ENCODE data around the gene TWIST2.

TWIST2 gene

GRCh38 chr2:238920601-238921001 is 72.7 kb downstream of the TWIST2 start:
- no peak for DNase-seq (ENCODE audit: insufficient read length)
- TF ChIP-seq TAF1 (IDR thresholded peaks at IDR 0.05; ENCODE audit: borderline replicate concordance, low read depth, low read length) (no peak), POLR2AphosphoS5 (IDR thresholded peaks at IDR 0.05; ENCODE audit: low read depth, low read length) (no peak), POLR2A (IDR thresholded peaks at IDR 0.05; ENCODE audit: low read depth, low read length) (no peak)
- no peak for FAIRE-seq

- FAIRE-seq (no peak), DNase-seq (ENCODE audit: insufficient read length) (no peak)
- no peak for TF ChIP-seq POLR2A (IDR thresholded peaks at IDR 0.05; ENCODE audit: low read depth, low read length)
- no peak for TF ChIP-seq TAF1 (IDR thresholded peaks at IDR 0.05; ENCODE audit: borderline replicate concordance, low read depth, low read length)
- TF ChIP-seq POLR2AphosphoS5 (IDR thresholded peaks at IDR 0.05; ENCODE audit: low read depth, low read length), result no peak
Measured at GRCh38 chr2:238921259-238921658, 73.4 kb downstream of the TWIST2 start.

- FAIRE-seq (no peak), DNase-seq (ENCODE audit: insufficient read length) (no peak)
- no peak for TF ChIP-seq POLR2AphosphoS5 (IDR thresholded peaks at IDR 0.05; ENCODE audit: low read depth, low read length)
- no peak for TF ChIP-seq POLR2A (IDR thresholded peaks at IDR 0.05; ENCODE audit: low read depth, low read length)
- TF ChIP-seq TAF1 (IDR thresholded peaks at IDR 0.05; ENCODE audit: borderline replicate concordance, low read depth, low read length), result no peak
Measured at GRCh38 chr2:238921681-238922319, 73.9 kb downstream of the TWIST2 start.

DNA sequence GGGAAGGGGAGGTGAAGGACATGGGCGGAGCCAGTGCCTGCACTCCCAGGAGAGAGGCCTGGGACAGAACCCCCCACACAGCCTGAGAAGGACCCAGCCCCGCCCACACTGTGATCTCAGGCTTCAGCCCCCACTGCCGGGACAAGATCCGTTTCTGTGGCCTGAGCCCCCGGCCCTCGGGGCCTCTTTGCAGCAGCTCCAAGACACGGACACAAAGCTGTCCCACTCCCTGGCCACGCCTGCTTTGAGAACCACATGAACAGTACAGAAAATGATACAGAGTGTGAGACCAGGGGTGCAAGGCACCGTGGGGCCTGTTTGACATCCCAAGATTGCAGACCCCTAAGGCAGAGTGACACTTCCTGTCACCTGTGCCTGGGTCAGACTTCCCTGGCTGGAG is 74.5 kb downstream of the TWIST2 start:
- FAIRE-seq, result no peak
- no peak for DNase-seq (ENCODE audit: insufficient read length)
- TF ChIP-seq POLR2A (IDR thresholded peaks at IDR 0.05; ENCODE audit: low read depth, low read length), result no peak
- no peak for TF ChIP-seq TAF1 (IDR thresholded peaks at IDR 0.05; ENCODE audit: borderline replicate concordance, low read depth, low read length)
- TF ChIP-seq POLR2AphosphoS5 (IDR thresholded peaks at IDR 0.05; ENCODE audit: low read depth, low read length), result no peak

GRCh38 chr2:238924032-238924431 is 76.1 kb downstream of the TWIST2 start:
- no peak for TF ChIP-seq POLR2A (IDR thresholded peaks at IDR 0.05; ENCODE audit: low read depth, low read length)
- no peak for TF ChIP-seq POLR2AphosphoS5 (IDR thresholded peaks at IDR 0.05; ENCODE audit: low read depth, low read length)
- no peak for TF ChIP-seq TAF1 (IDR thresholded peaks at IDR 0.05; ENCODE audit: borderline replicate concordance, low read depth, low read length)
- FAIRE-seq (no peak), DNase-seq (ENCODE audit: insufficient read length) (no peak)

GRCh38 chr2:238924796-238925195 is 76.9 kb downstream of the TWIST2 start:
- DNase-seq (ENCODE audit: insufficient read length), result no peak
- FAIRE-seq, result no peak
- TF ChIP-seq TAF1 (IDR thresholded peaks at IDR 0.05; ENCODE audit: borderline replicate concordance, low read depth, low read length), result no peak
- TF ChIP-seq POLR2A (IDR thresholded peaks at IDR 0.05; ENCODE audit: low read depth, low read length), result no peak
- TF ChIP-seq POLR2AphosphoS5 (IDR thresholded peaks at IDR 0.05; ENCODE audit: low read depth, low read length), result no peak

- no peak for DNase-seq (ENCODE audit: insufficient read length)
- FAIRE-seq, result no peak
- TF ChIP-seq POLR2A (IDR thresholded peaks at IDR 0.05; ENCODE audit: low read depth, low read length) (no peak), POLR2AphosphoS5 (IDR thresholded peaks at IDR 0.05; ENCODE audit: low read depth, low read length) (no peak), TAF1 (IDR thresholded peaks at IDR 0.05; ENCODE audit: borderline replicate concordance, low read depth, low read length) (no peak)
Measured at GRCh38 chr2:238925281-238925680, 77.4 kb downstream of the TWIST2 start.

DNA sequence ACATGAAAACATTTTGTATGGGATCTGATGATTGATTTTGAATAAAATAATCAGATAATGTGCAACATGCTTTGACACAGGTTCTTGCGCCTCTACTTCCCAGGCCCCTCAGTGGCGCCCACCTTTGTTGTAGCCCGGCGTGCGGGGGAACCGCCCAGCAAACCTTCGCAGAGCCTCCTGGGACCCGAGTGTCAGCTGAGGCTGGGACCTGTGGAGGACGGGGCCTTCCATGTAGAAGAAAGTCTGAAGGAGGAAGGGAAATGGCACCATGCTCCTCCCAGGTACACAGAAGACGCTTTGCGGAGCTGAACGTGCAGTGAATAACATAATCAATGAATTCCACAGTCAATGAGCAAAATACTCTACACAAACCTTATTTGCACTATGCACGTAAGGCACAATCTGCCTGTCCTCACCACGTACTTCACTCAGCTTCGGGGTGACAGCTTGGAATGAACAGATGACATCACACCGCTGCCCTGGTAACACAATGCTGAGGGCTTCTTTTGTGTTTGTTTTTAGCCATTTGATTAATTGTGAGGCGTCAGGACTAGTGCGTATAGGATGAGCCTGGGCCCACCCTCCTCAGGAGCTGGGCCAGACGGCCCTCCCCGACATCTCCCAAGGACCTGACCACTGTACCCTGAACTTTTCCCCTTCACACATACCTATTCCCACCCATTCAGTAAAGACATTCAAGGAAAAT is 78.1 kb downstream of the TWIST2 start:
- TF ChIP-seq TAF1 (IDR thresholded peaks at IDR 0.05; ENCODE audit: borderline replicate concordance, low read depth, low read length) (no peak), POLR2AphosphoS5 (IDR thresholded peaks at IDR 0.05; ENCODE audit: low read depth, low read length) (no peak), POLR2A (IDR thresholded peaks at IDR 0.05; ENCODE audit: low read depth, low read length) (no peak)
- no peak for FAIRE-seq
- DNase-seq (ENCODE audit: insufficient read length), result no peak

- TF ChIP-seq POLR2A (IDR thresholded peaks at IDR 0.05; ENCODE audit: low read depth, low read length) (no peak), TAF1 (IDR thresholded peaks at IDR 0.05; ENCODE audit: borderline replicate concordance, low read depth, low read length) (no peak), POLR2AphosphoS5 (IDR thresholded peaks at IDR 0.05; ENCODE audit: low read depth, low read length) (no peak)
- DNase-seq (ENCODE audit: insufficient read length) (no peak), FAIRE-seq (no peak)
Measured at GRCh38 chr2:238926761-238927611, 79.1 kb downstream of the TWIST2 start.

GRCh38 chr2:238927746-238928519 is 80.0 kb downstream of the TWIST2 start:
- DNase-seq (ENCODE audit: insufficient read length), result no peak
- no peak for TF ChIP-seq POLR2A (IDR thresholded peaks at IDR 0.05; ENCODE audit: low read depth, low read length)
- no peak for TF ChIP-seq TAF1 (IDR thresholded peaks at IDR 0.05; ENCODE audit: borderline replicate concordance, low read depth, low read length)
- no peak for FAIRE-seq

All from GM12892 (cell line).